ENCODE data around the gene ERO1A.
"Not testable (repeated sequence)": the region's sequence is repeated elsewhere in the genome, so short reads cannot be mapped to it uniquely, and the experiment has no call there.

ERO1A gene, protein sequence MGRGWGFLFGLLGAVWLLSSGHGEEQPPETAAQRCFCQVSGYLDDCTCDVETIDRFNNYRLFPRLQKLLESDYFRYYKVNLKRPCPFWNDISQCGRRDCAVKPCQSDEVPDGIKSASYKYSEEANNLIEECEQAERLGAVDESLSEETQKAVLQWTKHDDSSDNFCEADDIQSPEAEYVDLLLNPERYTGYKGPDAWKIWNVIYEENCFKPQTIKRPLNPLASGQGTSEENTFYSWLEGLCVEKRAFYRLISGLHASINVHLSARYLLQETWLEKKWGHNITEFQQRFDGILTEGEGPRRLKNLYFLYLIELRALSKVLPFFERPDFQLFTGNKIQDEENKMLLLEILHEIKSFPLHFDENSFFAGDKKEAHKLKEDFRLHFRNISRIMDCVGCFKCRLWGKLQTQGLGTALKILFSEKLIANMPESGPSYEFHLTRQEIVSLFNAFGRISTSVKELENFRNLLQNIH
- total RNA-seq = 139 to 282 (median 179) reads per million in 18 experiments

GRCh38 chr14:52695481-52696091 is at the start of gene ERO1A:
TSS of gene ERO1A (minus strand) at chr14:52695558. CDS start at chr14:52695481, 77 bp downstream.
- peak; percentile 83 to 92 for DNase-seq

DNA sequence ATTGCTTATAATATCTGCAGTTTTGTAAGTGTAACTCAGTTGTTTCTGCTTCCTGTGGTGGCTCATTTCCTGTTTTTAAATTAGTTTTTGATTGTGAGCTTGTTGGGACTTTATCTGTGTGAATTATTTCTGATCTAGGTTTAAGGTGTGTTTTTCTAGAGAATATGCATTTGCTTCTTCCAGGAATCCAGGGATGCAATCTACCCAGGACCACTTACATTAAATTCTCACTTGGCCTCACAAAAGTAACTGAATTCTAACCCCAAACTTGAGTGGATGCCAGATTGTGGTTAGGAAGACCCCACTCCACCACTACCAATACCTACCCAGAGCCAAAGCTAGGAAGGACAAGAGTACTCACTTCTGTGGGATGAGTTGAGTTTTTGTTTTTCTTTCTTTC is 46.5 kb upstream of the ERO1A start:
- no peak for DNase-seq

GRCh38 chr14:52740751-52741150 is 45.4 kb upstream of the ERO1A start:
- no peak for DNase-seq

- no peak for DNase-seq
Measured at GRCh38 chr14:52738409-52738808, 43.1 kb upstream of the ERO1A start.

DNA sequence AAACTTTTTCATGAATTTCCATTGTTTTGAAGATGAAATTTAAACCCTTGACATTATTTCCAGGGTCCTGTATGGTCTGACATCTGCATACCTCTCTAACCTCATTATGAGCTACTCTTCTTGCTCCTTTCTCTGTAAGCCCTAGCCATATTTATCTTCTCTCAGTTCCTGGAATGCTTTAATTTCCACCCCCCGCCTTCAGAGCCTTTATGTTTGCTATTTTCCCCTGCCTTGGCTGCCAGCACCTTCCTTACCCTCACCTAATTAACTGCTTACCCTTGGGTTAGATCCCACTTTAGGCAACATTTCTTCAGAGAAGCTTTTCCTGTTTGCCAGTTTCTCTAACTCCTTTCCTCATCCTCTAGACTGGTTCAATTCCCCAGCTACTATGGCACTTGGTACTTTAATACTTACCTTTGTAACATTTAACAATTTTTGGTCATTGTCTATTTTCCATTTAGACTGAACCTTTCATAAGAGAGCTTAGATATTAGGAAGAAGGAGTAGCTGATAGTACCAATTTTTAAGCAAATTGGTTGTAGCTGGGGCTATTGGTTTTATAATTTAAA is 40.6 kb upstream of the ERO1A start:
- no peak for DNase-seq

DNA sequence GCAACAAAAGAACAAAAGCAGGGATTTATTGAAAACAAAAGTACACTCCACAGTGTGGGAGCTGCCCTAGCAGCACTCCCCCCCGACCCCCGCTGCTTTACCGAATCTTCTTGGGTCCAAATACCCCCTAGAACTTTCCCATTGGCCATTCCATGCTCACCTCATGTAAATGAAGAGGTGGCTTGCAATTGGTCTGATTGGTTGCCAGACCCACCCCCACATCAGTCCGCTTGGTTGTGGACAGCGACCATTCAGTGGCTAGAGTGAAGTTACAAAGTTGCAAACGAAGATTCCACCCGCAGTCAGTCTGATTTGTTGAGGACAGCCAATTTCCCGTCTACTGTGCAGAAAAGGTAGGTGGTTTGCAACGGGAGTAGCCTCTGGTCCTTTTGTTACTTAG is 38.5 kb upstream of the ERO1A start:
- no peak for DNase-seq

DNA sequence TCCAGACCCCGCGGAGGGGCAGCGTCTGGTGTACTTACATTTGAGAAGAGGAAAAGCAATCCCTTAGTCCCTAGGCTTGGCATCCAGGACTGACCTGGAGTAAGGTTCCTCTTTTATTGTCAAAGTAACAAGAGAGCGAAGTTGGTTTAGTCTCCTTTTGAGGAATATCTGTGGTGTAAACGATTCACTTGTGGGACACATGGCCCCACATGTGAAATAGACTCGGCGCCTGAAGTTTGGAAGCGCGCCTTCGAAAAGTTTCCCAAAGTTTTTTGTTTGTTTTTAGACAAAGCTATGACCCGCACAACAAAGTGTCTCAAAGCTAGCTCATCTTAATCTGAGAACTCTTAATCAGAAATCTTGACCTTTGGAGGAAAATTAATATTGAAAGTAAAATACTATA is 35.4 kb upstream of the ERO1A start:
- DNase-seq = peak; percentile 47 to 48

DNA sequence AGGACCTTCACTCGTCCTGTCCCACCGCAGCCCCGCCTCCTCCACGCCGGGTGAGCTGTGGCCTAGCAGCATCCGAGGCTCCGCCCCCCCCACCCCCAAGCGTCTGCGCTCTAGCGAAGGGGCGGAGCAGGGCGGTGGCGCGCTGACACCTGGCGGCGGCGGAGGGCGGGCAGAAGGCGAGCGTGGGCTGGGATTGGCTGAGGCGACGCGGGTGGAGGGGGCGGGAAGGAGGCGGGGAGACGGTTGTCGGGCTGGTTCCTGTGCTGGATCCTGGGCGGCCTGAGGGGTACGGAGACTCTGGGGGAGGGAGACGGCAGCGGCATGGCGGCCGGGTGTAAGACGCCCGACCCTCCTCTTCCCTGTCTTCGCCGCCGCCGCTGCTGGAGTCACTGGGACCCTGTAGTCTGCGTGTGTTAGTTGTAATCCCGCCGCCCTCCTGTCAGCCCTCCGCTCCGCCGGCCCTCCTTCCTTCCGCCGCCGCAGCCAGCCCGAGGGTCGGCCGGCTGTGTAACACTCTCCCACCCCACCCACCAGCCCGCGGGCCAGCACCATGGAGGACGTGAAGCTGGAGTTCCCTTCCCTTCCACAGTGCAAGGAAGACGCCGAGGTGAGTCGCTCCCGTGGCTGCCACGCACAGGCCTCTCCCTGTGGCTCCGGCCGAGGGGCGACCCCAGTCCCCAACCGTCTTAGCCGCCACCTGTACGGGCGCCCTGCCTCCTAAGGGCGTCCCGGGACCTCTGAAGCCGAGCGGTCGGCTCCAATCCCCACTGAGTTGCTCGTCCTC is 34.8 kb upstream of the ERO1A start, which contains the start of gene STYX:
Gene STYX (plus strand): TSS at position 242 of the 784 bp plus-strand sequence. CDS start 309 bp downstream, at position 551.
- peak; percentile 97 to 98 for DNase-seq

DNA sequence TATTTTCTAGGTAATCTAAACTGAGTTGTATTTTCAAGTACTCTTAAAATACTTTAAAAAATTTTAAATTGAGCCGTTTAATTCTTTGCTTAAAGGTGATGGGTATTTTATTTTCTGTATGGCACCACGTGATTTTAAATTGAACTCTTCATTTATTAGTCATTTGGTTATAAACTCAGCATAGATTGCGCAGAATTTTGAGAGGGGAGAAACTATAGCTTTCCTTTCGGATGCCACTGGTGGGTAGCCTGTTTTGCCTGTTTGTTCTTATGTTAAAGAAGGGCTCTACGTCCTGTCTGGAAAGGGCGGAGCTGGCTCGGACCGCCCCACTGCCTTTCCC is 34.2 kb upstream of the ERO1A start:
- no peak for DNase-seq

- not testable (repeated sequence) for DNase-seq
Measured at GRCh38 chr14:52729035-52729434, 33.7 kb upstream of the ERO1A start.

DNA sequence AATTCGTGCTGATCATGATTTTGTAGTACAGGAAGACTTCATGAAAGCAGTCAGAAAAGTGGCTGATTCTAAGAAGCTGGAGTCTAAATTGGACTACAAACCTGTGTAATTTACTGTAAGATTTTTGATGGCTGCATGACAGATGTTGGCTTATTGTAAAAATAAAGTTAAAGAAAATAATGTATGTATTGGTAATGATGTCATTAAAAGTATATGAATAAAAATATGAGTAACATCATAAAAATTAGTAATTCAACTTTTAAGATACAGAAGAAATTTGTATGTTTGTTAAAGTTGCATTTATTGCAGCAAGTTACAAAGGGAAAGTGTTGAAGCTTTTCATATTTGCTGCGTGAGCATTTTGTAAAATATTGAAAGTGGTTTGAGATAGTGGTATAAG is 32.2 kb upstream of the ERO1A start:
- not testable (repeated sequence) for DNase-seq

DNA sequence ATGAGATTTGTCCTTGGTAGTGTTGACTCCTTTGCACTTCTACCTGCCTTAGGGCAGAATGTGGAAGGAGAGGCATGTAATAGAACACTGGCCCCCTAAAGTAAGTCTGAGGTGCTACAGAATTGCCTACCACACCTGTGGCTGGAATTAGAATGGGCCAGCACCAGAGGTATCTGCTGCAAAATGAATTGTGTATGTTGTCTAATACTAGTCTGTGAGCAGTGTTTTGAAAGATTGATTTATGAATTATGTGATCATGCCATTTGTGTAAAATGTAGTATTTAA is 28.9 kb upstream of the ERO1A start:
- no peak for DNase-seq

DNA sequence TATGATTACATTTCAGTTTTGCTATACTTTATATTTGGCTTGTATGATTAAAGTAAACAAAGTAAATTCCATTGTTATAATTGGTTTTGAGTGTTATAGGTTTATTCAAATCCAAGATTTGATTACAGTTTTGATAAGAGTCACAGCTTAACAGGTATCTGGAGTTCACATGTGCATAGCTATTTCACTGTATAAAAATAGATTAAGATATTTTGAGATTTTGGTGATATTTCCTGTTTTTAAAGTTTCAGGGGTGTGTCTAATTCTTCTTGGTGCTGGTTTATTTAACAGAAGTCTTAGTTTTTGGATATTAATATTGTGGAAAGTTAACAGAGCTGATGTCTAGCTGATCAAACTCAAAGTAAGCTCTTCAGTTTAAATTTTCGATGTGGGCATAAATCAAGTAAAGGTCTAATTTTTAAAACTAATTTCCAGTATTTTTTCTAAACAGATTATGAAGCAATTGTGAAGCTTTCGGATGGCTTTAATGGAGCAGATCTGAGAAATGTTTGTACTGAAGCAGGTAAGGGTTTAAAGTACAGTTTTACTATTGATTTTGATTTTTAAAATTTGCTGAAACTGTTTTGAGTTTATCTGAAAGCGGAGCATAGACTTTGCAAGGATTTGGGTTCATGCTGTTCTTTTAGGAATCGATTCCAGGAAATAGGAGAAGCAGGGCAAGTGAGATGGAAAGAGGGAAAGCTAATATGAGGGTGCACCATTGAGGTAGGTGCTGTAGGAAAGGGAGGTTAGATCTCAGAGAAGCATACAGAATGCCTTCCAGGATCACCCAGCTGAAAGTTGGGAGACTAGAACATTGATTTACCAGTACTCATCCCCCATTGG is 28.4 kb upstream of the ERO1A start:
- DNase-seq = no peak

GRCh38 chr14:52716155-52716554 is 20.8 kb upstream of the ERO1A start:
- peak; percentile 39 to 73 for DNase-seq

- no peak for DNase-seq
Measured at GRCh38 chr14:52711666-52712065, 16.3 kb upstream of the ERO1A start.

GRCh38 chr14:52706724-52707706 is 11.7 kb upstream of the ERO1A start, which contains the start of gene PSMC6:
TSS of gene PSMC6 (plus strand) at chr14:52707200. CDS start at chr14:52707220, 20 bp downstream.
- peak; percentile 89 to 90 for DNase-seq

DNA sequence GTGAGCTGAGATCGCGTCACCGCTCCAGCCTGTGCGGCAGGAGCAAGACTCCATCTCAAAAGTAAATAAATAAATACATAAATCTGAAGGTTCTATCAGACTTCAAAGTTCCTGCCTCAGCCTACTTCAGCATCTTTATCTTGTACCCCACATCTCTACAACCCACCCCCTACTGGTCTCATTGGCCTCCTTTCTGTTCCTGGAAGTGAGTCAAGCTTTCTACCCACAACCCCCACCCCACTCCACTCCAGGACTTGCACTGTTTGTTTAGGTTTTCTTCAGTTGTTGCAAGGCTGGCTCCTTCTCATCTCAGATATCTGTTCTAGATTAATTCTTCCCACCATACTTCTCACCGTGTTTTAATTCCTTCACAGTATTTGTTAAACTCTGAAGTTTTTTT is 10.9 kb upstream of the ERO1A start:
- DNase-seq = no peak

GRCh38 chr14:52703664-52704063 is 8.3 kb upstream of the ERO1A start:
- no peak for DNase-seq

DNA sequence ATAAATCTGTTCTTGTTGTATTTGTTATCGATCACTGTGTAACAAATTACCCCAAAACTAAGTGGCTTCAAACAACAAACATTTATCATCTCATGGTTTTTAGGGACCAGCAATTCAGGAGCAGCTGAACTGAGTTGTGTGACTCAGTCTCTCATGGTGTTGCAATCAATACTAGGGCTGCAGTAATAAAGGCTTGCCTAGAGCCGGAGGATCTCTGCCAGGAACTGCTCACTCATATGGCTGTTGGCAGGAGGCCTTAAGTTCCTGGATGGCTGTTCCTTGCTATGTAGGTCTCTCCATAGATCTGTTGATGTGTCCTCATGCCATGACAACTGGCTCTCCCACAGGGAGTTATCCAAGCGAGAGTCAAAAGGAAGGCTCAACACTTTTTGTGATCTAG is 7.9 kb upstream of the ERO1A start:
- DNase-seq = peak; percentile 77 to 82

- DNase-seq = peak; percentile 52 to 63
Measured at GRCh38 chr14:52701223-52701622, 5.9 kb upstream of the ERO1A start.

- DNase-seq = no peak
Measured at GRCh38 chr14:52700701-52701172, 5.4 kb upstream of the ERO1A start.
